Sigmoid colon (tissue), 7 donors: ENCODE results near the gene DBI. TPM values are rescaled to one million over a fixed set of nuclear protein-coding genes. Genes with fewer than 3 reads are reported as not detected.

Source experiments
- DNase-seq: peaks from one replicate; pipeline ENCODE4 v3.0.0-alpha.2; 2019
- H3K27ac ChIP-seq, 4 donors: fragments of 200-600 bp; sonication (generic); one replicate each; pipeline ENCODE4 v1.5.1; 2016 to 2019; ENCODE audit warnings: mild to moderate bottlenecking in 1 of 4
- H3K27me3 ChIP-seq, 3 donors: fragments of 200-600 bp; sonication (generic); one replicate each; pipeline ENCODE4 v1.5.1; 2019; ENCODE audit warnings: mild to moderate bottlenecking in 1 of 3
- H3K36me3 ChIP-seq, 4 donors: fragments of 200-600 bp; sonication (generic); one replicate each; pipeline ENCODE4 v1.5.1; 2016 to 2019
- H3K4me1 ChIP-seq, 4 donors: fragments of 200-600 bp; sonication (generic); one replicate each; pipeline ENCODE4 v1.5.1; 2017 to 2019
- H3K4me3 ChIP-seq, 4 donors: fragments of 200-600 bp; sonication (generic); one replicate each; pipeline ENCODE4 v1.5.1; 2017 to 2019; ENCODE audit warnings: mild to moderate bottlenecking in 2 of 4, moderate library complexity in 1 of 4
- H3K9me3 ChIP-seq, 4 donors: fragments of 200-600 bp in 3 of 4; sonication (generic) in 3 of 4; one replicate each; pipeline versions ENCODE4 v1.5.1 to v1.6.1; 2013 to 2019
- EP300 ChIP-seq, 4 donors: sonication (generic); formaldehyde crosslinking; IDR thresholded peaks; one replicate each; pipeline ENCODE4 v1.6.1; 2017; ENCODE audit warnings: antibody characterized with exemption in 4 of 4
- POLR2A ChIP-seq, 2 donors: fragments of 450-650 bp; IDR thresholded peaks; one replicate each; pipeline ENCODE4 v1.6.1; 2016; ENCODE audit warnings: antibody characterized with exemption in 2 of 2, mild to moderate bottlenecking in 2 of 2, moderate library complexity in 2 of 2
- POLR2AphosphoS5 ChIP-seq, 4 donors: sonication (generic); formaldehyde crosslinking; IDR thresholded peaks; one replicate each; pipeline ENCODE4 v1.6.1; 2017; ENCODE audit warnings: antibody characterized with exemption in 4 of 4
- WGBS, 2 donors: extraction: QIAGEN DNeasy Blood & Tissue Kit; methylation state at CpG; one replicate each; pipeline ENCODE4 v1.1.7; 2013; 5-methylcytosine and 5-hydroxymethylcytosine counted together
- intact Hi-C: fragments of 100-400 bp; cut with DNase I; formaldehyde crosslinking; loops from one replicate; pipeline ENCODE4 v1.15.1; 2023
- polyA plus RNA-seq, 3 donors: library from polyadenylated mRNA; stranded (reverse); fragments of 200-250 nt; gene quantifications; one replicate each; pipeline ENCODE4 v1.2.3, GENCODE V29; 2013
- total RNA-seq, 4 donors: library from RNA; depleted of rRNA; stranded (reverse); fragments of >200 nt; gene quantifications; one replicate each; pipeline ENCODE4 v1.1.0, GENCODE V29; 2016
- TF ChIP-seq, protein P1 (sequence below), 4 experiments: fragments of 450-650 bp in 3 of 4; fragments of 200-600 bp in 1 of 4; IDR thresholded peaks; one replicate each; pipeline ENCODE4 v1.5.1; 2016 to 2019; ENCODE audit warnings: antibody characterized with exemption in 4 of 4, mild to moderate bottlenecking in 3 of 4, moderate library complexity in 2 of 4
- donor health status: healthy with polysubstance abuse.
- donor health status: Bipolar disorder and iron deficiency.
- donor health status: healthy.

The DBI gene
- total and polyA plus RNA-seq, 7 donors: 49.5 to 1,261 (median 92.4) TPM

GRCh38 chr2:119377294-119377992 lies 10.7 kb downstream of the DBI start:
- WGBS, 2 donors: 81 to 86% methylated on average over 7 of the region's 7 CpGs
- Histone ChIP-seq H3K4me3 (no peak overlapping the region), H3K9me3 (no peaks in the 10 kb centered on the region), H3K36me3 (peaks cover 10 to 22% (median 13%) of the 10 kb centered on the region in 4 donors), H3K27ac (no peak overlapping the region), H3K4me1 (no peaks in the 10 kb centered on the region), H3K27me3 (no peaks in the 10 kb centered on the region)
- TF ChIP-seq, protein P1, sequence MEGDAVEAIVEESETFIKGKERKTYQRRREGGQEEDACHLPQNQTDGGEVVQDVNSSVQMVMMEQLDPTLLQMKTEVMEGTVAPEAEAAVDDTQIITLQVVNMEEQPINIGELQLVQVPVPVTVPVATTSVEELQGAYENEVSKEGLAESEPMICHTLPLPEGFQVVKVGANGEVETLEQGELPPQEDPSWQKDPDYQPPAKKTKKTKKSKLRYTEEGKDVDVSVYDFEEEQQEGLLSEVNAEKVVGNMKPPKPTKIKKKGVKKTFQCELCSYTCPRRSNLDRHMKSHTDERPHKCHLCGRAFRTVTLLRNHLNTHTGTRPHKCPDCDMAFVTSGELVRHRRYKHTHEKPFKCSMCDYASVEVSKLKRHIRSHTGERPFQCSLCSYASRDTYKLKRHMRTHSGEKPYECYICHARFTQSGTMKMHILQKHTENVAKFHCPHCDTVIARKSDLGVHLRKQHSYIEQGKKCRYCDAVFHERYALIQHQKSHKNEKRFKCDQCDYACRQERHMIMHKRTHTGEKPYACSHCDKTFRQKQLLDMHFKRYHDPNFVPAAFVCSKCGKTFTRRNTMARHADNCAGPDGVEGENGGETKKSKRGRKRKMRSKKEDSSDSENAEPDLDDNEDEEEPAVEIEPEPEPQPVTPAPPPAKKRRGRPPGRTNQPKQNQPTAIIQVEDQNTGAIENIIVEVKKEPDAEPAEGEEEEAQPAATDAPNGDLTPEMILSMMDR (IDR thresholded peaks at IDR 0.05): no peak
- TF ChIP-seq POLR2AphosphoS5 (IDR thresholded peaks at IDR 0.05) (no peak), POLR2A (IDR thresholded peaks at IDR 0.05) (no peak), EP300 (IDR thresholded peaks at IDR 0.05) (no peak)
- no peak for DNase-seq
- intact Hi-C loops: no loop called here

DNA sequence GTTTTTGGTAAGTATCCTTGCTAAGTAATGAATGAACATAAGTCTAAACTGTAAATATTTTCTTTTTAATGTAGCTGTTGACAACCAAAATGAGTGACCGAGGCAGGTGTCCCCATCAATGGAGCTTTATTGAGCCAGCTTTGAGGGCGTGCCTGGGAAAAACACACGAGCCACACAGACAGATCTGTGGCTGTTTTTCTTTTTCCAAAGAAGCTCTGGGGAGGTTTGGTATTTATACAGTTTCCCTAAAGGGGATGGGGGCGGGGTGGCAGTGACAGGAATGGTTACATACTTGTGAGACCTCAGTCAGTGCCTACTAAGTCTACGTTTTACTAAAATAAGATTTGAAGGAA lies 11.2 kb downstream of the DBI start:
- WGBS, 2 donors: 17 to 59% methylated on average over 5 of the region's 5 CpGs
- TF ChIP-seq POLR2A (IDR thresholded peaks at IDR 0.05) (no peak), EP300 (IDR thresholded peaks at IDR 0.05) (no peak), POLR2AphosphoS5 (IDR thresholded peaks at IDR 0.05) (no peak)
- TF ChIP-seq, protein P1 (IDR thresholded peaks at IDR 0.05): no peak
- Histone ChIP-seq H3K36me3 (peaks cover 5 to 17% (median 8%) of the 10 kb centered on the region in 4 donors), H3K27me3 (no peaks in the 10 kb centered on the region), H3K4me1 (peaks cover 0 to 2% (median 0%) of the 10 kb centered on the region in 4 donors), H3K4me3 (no peak overlapping the region), H3K27ac (no peak overlapping the region), H3K9me3 (no peaks in the 10 kb centered on the region)
- no peak for DNase-seq
- intact Hi-C loops: no loop called here

- no peaks in the 10 kb centered on the region for H3K27me3 ChIP-seq
- H3K4me3 ChIP-seq: no peak overlapping the region
- DNase-seq: no peak
- intact Hi-C loops: no loop called here
- TF ChIP-seq POLR2A (IDR thresholded peaks at IDR 0.05): no peak
- TF ChIP-seq, protein P1 (IDR thresholded peaks at IDR 0.05): no peak
- no peak for TF ChIP-seq POLR2AphosphoS5 (IDR thresholded peaks at IDR 0.05)
- no peaks in the 10 kb centered on the region for H3K9me3 ChIP-seq
- WGBS, 2 donors: 89 to 96% methylated on average over 6 of the region's 6 CpGs
- peaks cover 0 to 11% (median 2%) of the 10 kb centered on the region in 4 donors for H3K36me3 ChIP-seq
- no peak overlapping the region for H3K27ac ChIP-seq
- H3K4me1 ChIP-seq: peaks cover 0 to 8% (median 0%) of the 10 kb centered on the region in 4 donors
These were observed 11.8 kb downstream of the DBI start for GRCh38 chr2:119378566-119378965.

DNA sequence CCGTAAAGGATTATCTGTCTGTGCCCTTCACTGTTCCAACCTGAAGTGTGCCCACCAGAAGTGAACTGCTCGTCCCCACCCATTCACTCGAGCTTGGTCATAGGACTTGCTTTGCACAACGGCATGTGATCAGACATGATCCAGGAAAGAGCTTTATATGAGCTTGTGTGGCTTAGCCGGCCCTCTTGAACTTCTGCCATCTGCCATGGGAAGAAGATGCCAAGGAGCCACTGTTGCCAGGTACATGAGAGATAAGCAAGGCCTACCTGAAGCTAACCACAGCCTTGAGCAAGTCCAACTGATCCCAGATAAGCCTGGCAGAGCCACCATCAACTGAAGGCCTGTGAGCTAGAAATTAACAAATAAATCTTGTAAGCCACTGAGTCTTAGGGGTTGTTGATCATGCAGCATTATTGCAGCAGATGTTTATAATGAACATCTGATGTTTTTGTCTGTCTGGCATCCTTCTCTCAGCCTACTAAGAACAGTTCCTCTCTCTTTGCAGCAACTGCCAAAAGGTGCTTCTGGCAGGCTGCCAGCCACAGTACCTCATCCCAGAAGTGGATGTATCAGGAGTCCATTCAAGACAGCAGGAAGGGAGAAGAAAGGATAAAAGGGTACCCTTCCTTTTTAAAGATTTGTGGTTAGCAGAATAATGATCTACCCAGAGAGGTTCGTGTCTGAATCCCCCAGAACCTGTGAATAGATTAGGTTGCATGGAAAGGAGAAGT lies 16.8 kb downstream of the DBI start:
- WGBS, 2 donors: 49 to 71% methylated on average over 6 of the region's 6 CpGs
- intact Hi-C loops: no loop called here

DNA sequence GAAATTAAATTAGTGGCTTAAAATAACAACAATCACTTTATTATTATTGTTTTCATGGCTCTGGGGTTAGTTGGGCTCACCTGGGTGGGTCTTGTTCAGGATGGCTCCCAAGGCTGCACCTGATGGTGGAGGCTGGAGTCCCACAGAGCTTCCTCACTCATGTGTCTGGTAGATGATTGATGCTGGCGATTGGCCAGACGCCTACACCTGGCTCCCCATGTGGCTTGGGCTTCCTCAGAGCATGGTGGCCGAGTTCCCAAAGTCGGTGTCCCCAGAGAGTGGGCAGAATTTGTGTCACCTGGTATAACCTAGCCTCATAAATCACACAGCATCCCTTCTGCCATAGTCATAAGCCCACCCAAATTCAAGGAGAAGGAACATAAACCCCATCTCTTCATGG lies 18.2 kb downstream of the DBI start:
- TF ChIP-seq, protein P1 (IDR thresholded peaks at IDR 0.05): no peak
- TF ChIP-seq POLR2AphosphoS5 (IDR thresholded peaks at IDR 0.05) (no peak), POLR2A (IDR thresholded peaks at IDR 0.05) (no peak)
- 88 to 90% methylated on average over 4 of the region's 4 CpGs for WGBS, 2 donors
- intact Hi-C loops: no loop called here
- Histone ChIP-seq H3K4me3 (no peak overlapping the region), H3K9me3 (no peaks in the 10 kb centered on the region), H3K4me1 (peaks cover 0 to 13% (median 6%) of the 10 kb centered on the region in 4 donors), H3K27ac (no peak overlapping the region), H3K27me3 (no peaks in the 10 kb centered on the region), H3K36me3 (no peaks in the 10 kb centered on the region)
- no peak for DNase-seq

More for the DNA sequence above, 16.8 kb downstream of the DBI start:
- Histone ChIP-seq H3K4me1 (peaks cover 0 to 13% (median 2%) of the 10 kb centered on the region in 4 donors), H3K9me3 (no peaks in the 10 kb centered on the region), H3K4me3 (no peak overlapping the region), H3K36me3 (no peaks in the 10 kb centered on the region), H3K27ac (peak overlapping the region in 1 of 4 donors; percentile 12), H3K27me3 (no peaks in the 10 kb centered on the region)
- no peak for DNase-seq
- no peak for TF ChIP-seq POLR2A (IDR thresholded peaks at IDR 0.05)
- no peak for TF ChIP-seq EP300 (IDR thresholded peaks at IDR 0.05)
- TF ChIP-seq POLR2AphosphoS5 (IDR thresholded peaks at IDR 0.05): peak in 1 of 4 donors; percentile 12
